Ovary (tissue), 9 donors: ENCODE data around the gene SMURF1. TPM values are rescaled to one million over a fixed set of nuclear protein-coding genes. Genes with fewer than 3 reads are reported as not detected.

Experiments
- DNase-seq, 5 donors: peaks; one replicate each; pipeline ENCODE4 v3.0.0-alpha.2; 2019 to 2020
- H3K27ac ChIP-seq, 2 donors: fragments of 200-600 bp; one replicate each; pipeline versions ENCODE4 v1.5.1 to v1.8.0; 2019 to 2022
- H3K27me3 ChIP-seq: fragments of 200-600 bp; one replicate; pipeline ENCODE4 v1.8.0; 2022
- H3K36me3 ChIP-seq: fragments of 200-600 bp; sonication (generic); one replicate; pipeline ENCODE4 v1.5.1; 2019
- H3K4me1 ChIP-seq: one replicate; pipeline ENCODE4 v1.8.1; 2013; ENCODE audit warnings: mild to moderate bottlenecking, moderate library complexity; ENCODE audit not compliant: insufficient read depth
- H3K4me3 ChIP-seq: fragments of 200-600 bp; sonication (generic); one replicate; pipeline ENCODE4 v1.5.1; 2017
- H3K9me3 ChIP-seq, 2 donors: fragments of 200-600 bp in 1 of 2; sonication (generic) in 1 of 2; one replicate each; pipeline versions ENCODE4 v1.5.1 to v1.8.1; 2013 to 2019; ENCODE audit warnings: mild to moderate bottlenecking in 1 of 2, moderate library complexity in 1 of 2
- EP300 ChIP-seq: sonication (generic); formaldehyde crosslinking; IDR thresholded peaks from one replicate; pipeline ENCODE4 v1.6.1; 2017; ENCODE audit warnings: antibody characterized with exemption
- POLR2A ChIP-seq: fragments of 450-650 bp; IDR thresholded peaks from one replicate; pipeline ENCODE4 v1.6.1; 2017; ENCODE audit warnings: antibody characterized with exemption, mild to moderate bottlenecking, moderate library complexity
- WGBS, 3 donors: extraction: QIAGEN DNeasy Blood & Tissue Kit in 1 of 3; methylation state at CpG; one replicate each; pipeline versions ENCODE4 v1.1.5 to v1.1.7; 2013 to 2017; 5-methylcytosine and 5-hydroxymethylcytosine counted together
- intact Hi-C, 4 donors: fragments of 100-400 bp; cut with DNase I; formaldehyde crosslinking; loops; one replicate each; pipeline versions ENCODE4 v1.11.0 to v1.15.1; 2022 to 2023
- polyA plus RNA-seq, 2 donors: library from polyadenylated mRNA; stranded (reverse); fragments of 200-250 nt in 1 of 2; fragments of 350-450 nt in 1 of 2; fragmentation: Illumina TruSeq in 1 of 2; extraction: RNeasy Lipid Tissue Mini Kit (QIAGEN cat#74804) in 1 of 2; gene quantifications; one replicate each; pipeline ENCODE4 v1.2.3, GENCODE V29; 2013 to 2014
- total RNA-seq, 7 donors: library from RNA; depleted of rRNA in 2 of 7; stranded (reverse); fragments of >200 nt in 2 of 7; fragmentation: NEBNext Ultra II Directional in 3 of 7; extraction: Animal tissue kit (Norgen Biotek cat#: 25700) in 3 of 7; gene quantifications; one replicate each; pipeline versions ENCODE4 v1.1.0 to v1.2.4, GENCODE V29; 2016 to 2023
- TF ChIP-seq, protein P1 (sequence below), 3 donors: fragments of 450-650 bp in 2 of 3; fragments of 200-600 bp in 1 of 3; IDR thresholded peaks; one replicate each; pipeline versions ENCODE4 v1.5.1 to v1.8.0; 2016 to 2022; ENCODE audit warnings: antibody characterized with exemption in 3 of 3, mild to moderate bottlenecking in 1 of 3
- donor health status: DM: no; HTN: no; CAD: no; lungs with moderate emphysema.
- donor health status: DM: no; HTN: no; CAD: no.
- donor health status: Bipolar disorder and iron deficiency.
- donor health status: DM: yes; HTN: yes; CAD: no.
- donor health status: DM: no; HTN: no; CAD: no.
- donor health status: DM: yes; HTN: yes; CAD: no.

SMURF1 gene
- total and polyA plus RNA-seq, 9 donors, result 15.1 to 40.3 (median 27.2) TPM

DNA sequence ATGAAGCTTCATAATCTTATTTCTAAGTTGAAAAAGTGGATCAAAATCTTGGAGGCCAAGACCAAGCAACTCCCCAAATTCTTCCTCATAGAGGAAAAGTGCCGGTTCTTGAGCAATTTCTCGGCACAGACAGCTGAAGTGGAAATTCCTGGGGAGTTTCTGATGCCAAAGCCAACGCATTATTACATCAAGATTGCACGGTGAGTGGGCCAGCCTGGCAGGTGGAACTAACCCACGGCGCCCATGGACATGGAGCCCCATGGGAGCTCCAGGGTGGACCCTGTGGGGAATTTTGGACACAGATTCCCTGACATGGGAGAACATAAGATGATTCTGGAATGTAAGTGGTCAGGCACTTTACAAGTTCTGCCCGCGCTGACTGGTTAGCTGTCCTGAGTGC, 139.7 kb downstream of the SMURF1 start:
- Histone ChIP-seq H3K27me3 (no peaks in the 10 kb centered on the region), H3K4me3 (no peak overlapping the region), H3K36me3 (no peaks in the 10 kb centered on the region), H3K27ac (no peak overlapping the region), H3K4me1 (no peaks in the 10 kb centered on the region), H3K9me3 (no peaks in the 10 kb centered on the region)
- TF ChIP-seq POLR2A, result no peak
- TF ChIP-seq EP300, result no peak
- TF ChIP-seq, protein P1, sequence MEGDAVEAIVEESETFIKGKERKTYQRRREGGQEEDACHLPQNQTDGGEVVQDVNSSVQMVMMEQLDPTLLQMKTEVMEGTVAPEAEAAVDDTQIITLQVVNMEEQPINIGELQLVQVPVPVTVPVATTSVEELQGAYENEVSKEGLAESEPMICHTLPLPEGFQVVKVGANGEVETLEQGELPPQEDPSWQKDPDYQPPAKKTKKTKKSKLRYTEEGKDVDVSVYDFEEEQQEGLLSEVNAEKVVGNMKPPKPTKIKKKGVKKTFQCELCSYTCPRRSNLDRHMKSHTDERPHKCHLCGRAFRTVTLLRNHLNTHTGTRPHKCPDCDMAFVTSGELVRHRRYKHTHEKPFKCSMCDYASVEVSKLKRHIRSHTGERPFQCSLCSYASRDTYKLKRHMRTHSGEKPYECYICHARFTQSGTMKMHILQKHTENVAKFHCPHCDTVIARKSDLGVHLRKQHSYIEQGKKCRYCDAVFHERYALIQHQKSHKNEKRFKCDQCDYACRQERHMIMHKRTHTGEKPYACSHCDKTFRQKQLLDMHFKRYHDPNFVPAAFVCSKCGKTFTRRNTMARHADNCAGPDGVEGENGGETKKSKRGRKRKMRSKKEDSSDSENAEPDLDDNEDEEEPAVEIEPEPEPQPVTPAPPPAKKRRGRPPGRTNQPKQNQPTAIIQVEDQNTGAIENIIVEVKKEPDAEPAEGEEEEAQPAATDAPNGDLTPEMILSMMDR (IDR thresholded peaks at IDR 0.05), result no peak
- intact Hi-C loops, result no loop called here
- DNase-seq, result no peak
- WGBS, 3 donors, result 84 to 87% (median 86%) methylated on average over 8 of the region's 8 CpGs

DNA sequence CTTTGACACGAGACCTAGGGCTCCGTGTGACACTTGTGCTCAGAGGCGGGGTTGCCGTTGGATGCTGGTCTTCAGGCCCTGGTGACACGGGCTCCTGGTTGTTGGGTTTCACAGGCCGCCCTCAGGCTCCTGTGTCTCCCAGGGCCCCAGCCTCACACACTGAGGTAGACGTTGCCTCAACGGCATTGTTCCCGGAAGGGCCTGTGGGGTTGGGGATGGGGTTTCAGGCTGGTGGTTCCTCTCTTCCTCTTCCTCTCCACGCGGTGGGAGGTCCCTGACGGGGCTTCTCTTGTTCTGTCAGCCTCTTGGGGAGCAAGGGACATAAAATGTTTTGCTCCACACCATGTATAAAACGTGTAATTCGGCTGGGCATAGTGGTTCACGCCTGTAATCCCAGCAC, 140.5 kb downstream of the SMURF1 start:
- intact Hi-C loops, result no loop called here
- TF ChIP-seq EP300 (no peak), POLR2A (no peak)
- TF ChIP-seq, protein P1 (IDR thresholded peaks at IDR 0.05), result no peak
- Histone ChIP-seq H3K4me3 (no peak overlapping the region), H3K27ac (no peak overlapping the region), H3K36me3 (no peaks in the 10 kb centered on the region), H3K9me3 (no peaks in the 10 kb centered on the region), H3K4me1 (no peaks in the 10 kb centered on the region), H3K27me3 (no peaks in the 10 kb centered on the region)
- DNase-seq, result no peak
- WGBS, 3 donors, result 89 to 93% (median 91%) methylated on average over 15 of the region's 15 CpGs

DNA sequence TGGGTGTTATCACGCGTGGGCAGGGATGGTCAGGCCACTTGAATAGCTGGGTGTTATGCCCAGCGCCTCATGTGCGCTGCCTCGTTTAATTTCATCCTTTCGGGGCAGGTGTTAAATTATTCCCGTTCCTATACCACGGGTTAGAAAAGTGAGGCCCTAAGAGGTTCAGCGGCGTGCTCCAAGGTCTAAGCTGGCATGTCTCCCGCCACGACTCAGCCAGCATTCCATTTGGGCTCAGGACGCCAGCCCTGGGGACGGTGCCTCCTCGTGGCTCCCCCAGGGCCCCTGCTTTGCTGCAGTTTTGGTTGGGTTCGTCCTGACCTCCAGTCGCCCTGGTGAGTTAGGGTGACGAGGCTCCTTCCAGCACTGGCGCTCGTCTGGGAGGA, 141.1 kb downstream of the SMURF1 start:
- TF ChIP-seq POLR2A (no peak), EP300 (no peak)
- TF ChIP-seq, protein P1 (IDR thresholded peaks at IDR 0.05), result no peak
- Histone ChIP-seq H3K9me3 (no peaks in the 10 kb centered on the region), H3K27me3 (no peaks in the 10 kb centered on the region), H3K27ac (no peak overlapping the region), H3K4me3 (no peak overlapping the region), H3K4me1 (no peaks in the 10 kb centered on the region), H3K36me3 (no peaks in the 10 kb centered on the region)
- intact Hi-C loops, result no loop called here
- DNase-seq, result no peak
- WGBS, 3 donors, result 88 to 91% (median 90%) methylated on average over 20 of the region's 20 CpGs

DNA sequence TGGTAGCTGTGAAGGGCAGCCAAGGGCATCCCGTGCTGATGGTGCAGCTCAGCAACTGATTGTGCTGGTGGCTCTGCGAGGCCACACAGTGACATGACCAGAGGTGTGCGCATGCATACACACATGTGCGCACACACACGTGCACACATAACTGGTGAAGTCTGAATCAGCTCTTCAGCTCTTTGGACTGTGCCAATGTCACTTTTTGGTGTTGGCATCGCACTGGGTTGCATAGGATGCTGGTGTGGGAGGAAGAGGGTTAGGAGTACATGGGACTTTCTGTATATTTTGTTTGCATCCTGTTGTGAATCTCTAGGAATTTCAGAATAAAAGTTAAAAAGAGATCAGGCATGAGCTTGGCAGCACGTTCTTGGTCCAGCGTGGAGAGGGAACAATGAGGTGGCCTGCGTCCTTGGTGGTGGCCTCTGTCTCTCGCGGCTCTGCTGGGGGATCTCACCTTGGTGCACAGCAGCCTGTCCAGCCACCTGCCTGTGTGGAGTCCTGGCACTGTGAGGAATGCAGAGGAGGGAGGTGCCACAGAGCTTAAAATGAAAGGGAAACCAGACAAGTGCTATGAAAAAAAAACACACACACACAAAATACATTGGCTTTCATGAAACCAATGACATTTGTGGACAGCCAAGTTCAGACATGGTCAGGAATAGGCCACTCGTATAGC, 141.6 kb downstream of the SMURF1 start:
- Histone ChIP-seq H3K36me3 (no peaks in the 10 kb centered on the region), H3K27me3 (no peaks in the 10 kb centered on the region), H3K4me1 (no peaks in the 10 kb centered on the region), H3K27ac (no peak overlapping the region), H3K9me3 (no peaks in the 10 kb centered on the region), H3K4me3 (no peak overlapping the region)
- intact Hi-C loops, result no loop called here
- no peak for DNase-seq
- 82 to 88% (median 88%) methylated on average over 12 of the region's 12 CpGs for WGBS, 3 donors
- TF ChIP-seq POLR2A (no peak), EP300 (no peak)
- TF ChIP-seq, protein P1 (IDR thresholded peaks at IDR 0.05), result no peak
